PFSK-1 (cell line): ENCODE measurements around the gene C1orf167.

Source experiments
- FOXP2 ChIP-seq: optimal IDR thresholded peaks from 2 replicates; pipeline ENCODE3; 2011; ENCODE audit warnings: borderline replicate concordance, control low read depth, inconsistent platforms; ENCODE audit not compliant: insufficient read depth; ENCODE audit errors: extremely low read length, extremely low read depth
- POLR2AphosphoS5 ChIP-seq: IDR thresholded peaks from 2 replicates; pipeline ENCODE4 v1.6.1; 2012; ENCODE audit warnings: low read depth, mild to moderate bottlenecking, control low read depth, low read length, moderate library complexity
- SIN3A ChIP-seq: IDR thresholded peaks from 2 replicates; pipeline ENCODE4 v1.6.1; 2012; ENCODE audit warnings: mild to moderate bottlenecking, low read length, moderate library complexity, borderline replicate concordance; ENCODE audit not compliant: insufficient read depth
- TAF1 ChIP-seq: IDR thresholded peaks from 2 replicates; pipeline ENCODE4 v1.6.1; 2012; ENCODE audit warnings: low read length, control low read depth, borderline replicate concordance; ENCODE audit not compliant: insufficient read depth
- TF ChIP-seq, protein P1 (sequence below), 2 experiments: IDR thresholded peaks; 2 replicates each; pipeline versions ENCODE4 v1.6.1 to v1.8.0; 2011 to 2012; ENCODE audit warnings: low read depth in 2 of 2, low read length in 2 of 2, control low read depth in 1 of 2, inconsistent platforms in 1 of 2, mild to moderate bottlenecking in 1 of 2, moderate library complexity in 1 of 2; ENCODE audit not compliant: insufficient read depth in 1 of 2

C1orf167 gene

DNA sequence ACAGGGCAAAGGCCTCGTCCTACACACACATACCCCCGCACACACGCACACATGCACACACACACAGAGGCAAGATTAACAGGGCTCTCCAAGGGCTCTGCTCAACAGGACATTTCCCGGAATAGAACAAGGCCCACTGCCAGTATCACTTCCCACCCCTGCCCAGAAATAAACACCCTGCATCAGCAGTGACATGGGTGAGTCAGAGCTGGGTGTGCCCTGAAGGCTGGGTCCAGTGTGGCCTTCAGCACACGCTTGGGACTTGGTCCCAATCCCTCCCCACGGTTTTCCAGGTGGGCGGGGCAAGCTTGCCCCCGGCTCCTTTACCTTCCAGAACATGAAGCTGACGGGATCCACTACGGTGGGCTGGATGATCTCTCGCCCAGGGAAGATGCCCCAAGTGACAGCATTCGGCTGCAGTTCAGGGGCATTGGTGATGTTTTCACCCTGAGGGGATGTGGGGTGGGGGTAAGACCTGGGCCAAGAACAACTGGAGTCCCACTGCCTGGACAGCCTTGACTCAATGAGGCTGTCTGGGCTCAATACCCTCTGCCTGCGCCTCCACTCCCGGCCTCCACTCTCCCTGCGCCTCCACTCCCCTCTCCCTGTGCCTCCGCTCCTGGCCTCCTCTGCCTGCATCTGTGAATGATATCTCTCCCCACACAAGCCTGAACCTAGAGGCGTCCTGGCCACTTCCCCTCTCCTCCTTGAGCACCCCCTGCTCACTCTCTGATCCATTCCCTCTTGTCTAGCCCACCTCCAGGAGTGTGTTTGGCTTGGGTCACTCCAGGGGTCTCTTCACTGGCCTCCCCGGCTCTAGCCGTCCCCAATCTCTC, 29.1 kb downstream of the C1orf167 start:
- TF ChIP-seq FOXP2 = peak; percentile 93
- no peak for TF ChIP-seq SIN3A

DNA sequence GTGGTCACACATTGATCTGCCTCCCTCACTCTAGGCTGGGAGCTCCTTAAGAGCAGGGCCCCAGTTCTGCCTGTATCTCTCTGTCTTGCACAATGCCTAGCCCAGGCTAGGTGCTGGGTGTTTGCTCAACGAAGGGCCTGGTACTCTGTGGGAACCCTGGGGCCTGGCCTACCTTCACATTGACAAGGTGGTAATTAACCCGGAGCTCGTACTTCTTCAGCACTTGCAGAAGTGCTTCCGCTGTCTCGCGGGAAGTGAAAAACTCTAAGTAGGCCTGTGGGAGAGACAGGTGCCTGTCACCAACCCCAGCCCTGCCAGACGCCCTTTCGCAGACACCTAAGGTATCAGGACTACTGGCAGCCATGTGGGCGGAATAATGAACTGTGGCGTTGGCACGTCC, 30.1 kb downstream of the C1orf167 start:
- TF ChIP-seq POLR2AphosphoS5 (no peak), TAF1 (no peak), FOXP2 (no peak), SIN3A (no peak)
- TF ChIP-seq, protein P1, sequence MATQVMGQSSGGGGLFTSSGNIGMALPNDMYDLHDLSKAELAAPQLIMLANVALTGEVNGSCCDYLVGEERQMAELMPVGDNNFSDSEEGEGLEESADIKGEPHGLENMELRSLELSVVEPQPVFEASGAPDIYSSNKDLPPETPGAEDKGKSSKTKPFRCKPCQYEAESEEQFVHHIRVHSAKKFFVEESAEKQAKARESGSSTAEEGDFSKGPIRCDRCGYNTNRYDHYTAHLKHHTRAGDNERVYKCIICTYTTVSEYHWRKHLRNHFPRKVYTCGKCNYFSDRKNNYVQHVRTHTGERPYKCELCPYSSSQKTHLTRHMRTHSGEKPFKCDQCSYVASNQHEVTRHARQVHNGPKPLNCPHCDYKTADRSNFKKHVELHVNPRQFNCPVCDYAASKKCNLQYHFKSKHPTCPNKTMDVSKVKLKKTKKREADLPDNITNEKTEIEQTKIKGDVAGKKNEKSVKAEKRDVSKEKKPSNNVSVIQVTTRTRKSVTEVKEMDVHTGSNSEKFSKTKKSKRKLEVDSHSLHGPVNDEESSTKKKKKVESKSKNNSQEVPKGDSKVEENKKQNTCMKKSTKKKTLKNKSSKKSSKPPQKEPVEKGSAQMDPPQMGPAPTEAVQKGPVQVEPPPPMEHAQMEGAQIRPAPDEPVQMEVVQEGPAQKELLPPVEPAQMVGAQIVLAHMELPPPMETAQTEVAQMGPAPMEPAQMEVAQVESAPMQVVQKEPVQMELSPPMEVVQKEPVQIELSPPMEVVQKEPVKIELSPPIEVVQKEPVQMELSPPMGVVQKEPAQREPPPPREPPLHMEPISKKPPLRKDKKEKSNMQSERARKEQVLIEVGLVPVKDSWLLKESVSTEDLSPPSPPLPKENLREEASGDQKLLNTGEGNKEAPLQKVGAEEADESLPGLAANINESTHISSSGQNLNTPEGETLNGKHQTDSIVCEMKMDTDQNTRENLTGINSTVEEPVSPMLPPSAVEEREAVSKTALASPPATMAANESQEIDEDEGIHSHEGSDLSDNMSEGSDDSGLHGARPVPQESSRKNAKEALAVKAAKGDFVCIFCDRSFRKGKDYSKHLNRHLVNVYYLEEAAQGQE (IDR thresholded peaks at IDR 0.05; ENCODE audit: insufficient read depth in 1 of 2, low read depth in 2 of 2, low read length in 2 of 2) = no peak

DNA sequence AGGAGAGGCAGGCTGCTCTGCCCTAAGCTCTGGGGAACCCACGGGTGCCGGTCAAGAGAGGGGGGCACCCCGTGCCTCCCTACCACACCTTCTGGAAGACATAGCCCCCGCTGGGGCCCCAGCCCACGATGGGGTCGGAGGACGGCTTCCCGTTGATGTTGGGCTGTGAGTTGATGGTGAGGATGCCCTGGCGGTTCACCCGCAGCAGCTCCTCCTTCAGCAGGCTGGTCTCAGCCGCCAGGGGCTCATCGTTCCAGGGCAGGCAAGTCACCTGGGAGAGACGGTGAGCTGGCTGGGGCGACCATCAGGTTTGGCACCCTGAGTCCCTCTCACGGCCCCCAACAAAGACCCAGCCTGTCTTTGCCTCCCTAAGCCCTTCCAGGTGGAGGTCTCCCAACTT, 31.8 kb downstream of the C1orf167 start:
- no peak for TF ChIP-seq TAF1
- no peak for TF ChIP-seq FOXP2
- no peak for TF ChIP-seq SIN3A
- no peak for TF ChIP-seq POLR2AphosphoS5
- TF ChIP-seq, protein P1 (IDR thresholded peaks at IDR 0.05; ENCODE audit: insufficient read depth in 1 of 2, low read depth in 2 of 2, low read length in 2 of 2) = no peak

DNA sequence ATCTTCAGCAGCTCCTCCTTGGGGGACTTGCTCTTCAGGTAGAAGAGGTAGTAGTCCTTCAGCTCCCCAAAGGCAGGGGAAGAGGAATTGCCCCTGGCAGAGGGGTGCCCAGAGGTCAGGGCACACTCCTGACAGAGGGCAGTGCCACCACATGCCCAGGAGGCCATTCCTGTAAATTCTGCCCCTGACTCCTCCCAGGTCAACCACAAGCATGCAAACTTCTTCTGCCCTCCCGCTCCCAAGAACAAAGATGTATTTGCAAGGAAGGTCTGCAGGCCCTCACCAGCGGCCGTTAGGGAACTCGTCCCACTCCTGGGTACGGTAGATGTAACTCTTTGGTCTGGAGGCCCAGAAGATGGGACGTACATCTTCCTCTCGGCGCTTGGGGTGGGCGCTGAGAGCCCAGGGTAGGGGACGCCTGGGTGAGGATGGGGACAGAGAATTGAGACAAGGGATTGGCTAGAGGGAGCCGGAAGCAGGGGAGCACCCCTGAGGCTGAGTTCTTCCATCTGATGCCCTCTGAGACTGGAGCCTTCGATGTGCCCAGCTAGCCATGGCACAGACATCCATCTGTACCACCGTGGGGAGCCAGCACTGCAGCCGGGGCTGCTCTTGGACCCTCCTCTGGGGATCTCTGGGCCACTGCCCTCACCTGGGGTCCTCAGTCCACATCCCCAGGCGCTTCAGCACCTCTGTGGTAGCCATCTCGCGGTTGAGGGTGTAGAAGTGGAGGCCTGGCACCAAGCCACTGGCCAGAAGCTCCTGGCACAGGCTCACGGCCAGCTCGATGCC, 32.6 kb downstream of the C1orf167 start:
- TF ChIP-seq, protein P1 (IDR thresholded peaks at IDR 0.05; ENCODE audit: insufficient read depth in 1 of 2, low read depth in 2 of 2, low read length in 2 of 2) = no peak
- TF ChIP-seq TAF1 = no peak
- TF ChIP-seq SIN3A = no peak
- TF ChIP-seq FOXP2 = no peak
- no peak for TF ChIP-seq POLR2AphosphoS5

DNA sequence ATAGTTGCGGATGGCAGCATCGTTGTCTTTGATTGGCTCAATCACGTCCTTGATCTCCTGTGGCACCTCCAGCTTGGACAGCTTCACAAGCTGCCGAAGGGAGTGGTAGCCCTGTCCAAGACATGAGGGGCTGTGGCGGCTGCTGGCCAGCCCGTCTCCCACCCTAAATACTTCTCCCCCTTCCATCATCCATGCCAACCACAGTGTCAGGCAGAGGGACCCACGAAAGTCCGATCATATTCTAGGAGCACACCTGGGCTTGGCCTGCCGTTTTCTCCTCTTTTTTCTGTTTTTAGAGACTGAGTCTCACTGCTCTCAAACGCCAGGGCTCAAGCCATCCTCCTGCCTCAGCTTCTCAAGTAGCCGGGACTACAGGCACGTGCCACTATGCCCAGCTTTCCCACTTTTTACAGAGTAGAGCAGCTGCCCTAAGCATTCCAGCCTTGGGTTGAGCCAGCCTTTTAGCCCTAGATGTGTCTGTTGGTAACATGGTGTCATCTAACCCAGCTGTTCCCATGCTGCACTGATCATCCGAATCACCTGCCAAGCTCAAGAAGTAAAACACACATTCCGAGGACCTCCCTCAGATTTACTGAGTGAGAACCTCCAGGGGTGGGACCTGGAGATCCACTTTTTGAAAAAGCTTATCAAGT, 33.4 kb downstream of the C1orf167 start:
- TF ChIP-seq POLR2AphosphoS5 = no peak
- TF ChIP-seq TAF1 = no peak
- TF ChIP-seq, protein P1 (IDR thresholded peaks at IDR 0.05; ENCODE audit: insufficient read depth in 1 of 2, low read depth in 2 of 2, low read length in 2 of 2) = no peak
- TF ChIP-seq FOXP2 = no peak
- no peak for TF ChIP-seq SIN3A
